ENCODE data around the gene FPGS. TPM values are rescaled to one million over a fixed set of nuclear protein-coding genes. Genes with fewer than 3 reads are reported as not detected.

Gene FPGS
- total RNA-seq, 1 experiment from 2014 or later: 70.6 TPM

DNA sequence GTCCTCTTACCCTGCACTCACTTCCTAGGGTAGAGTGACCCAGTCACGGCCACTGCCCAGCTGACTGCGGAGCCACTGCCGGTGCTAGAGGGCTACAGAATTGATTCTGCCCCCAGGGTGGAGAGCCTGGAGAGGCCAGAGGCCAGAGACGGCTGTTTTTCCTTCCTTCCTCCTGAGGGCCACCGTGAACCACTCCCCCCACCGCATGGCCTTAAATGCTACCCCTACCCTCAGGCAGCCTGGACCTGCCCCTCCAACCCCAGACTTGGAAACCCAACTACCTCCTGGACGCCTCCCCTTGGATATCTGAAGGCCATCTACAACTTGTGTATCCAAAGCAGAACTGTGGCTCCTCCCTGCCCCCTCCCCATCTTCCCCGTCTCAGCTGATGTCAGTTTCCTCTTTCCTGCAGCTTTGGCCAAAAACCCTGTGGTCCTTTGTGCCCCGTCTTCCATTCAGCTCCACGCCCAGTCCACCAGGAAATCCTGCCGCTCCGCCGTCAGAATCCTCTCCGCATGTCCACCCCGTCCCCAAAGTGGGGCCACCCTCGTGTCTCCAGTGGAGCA, 40.5 kb upstream of the FPGS start:
- RAD21 ChIA-PET (ENCODE audit: low non-redundant PET in 1 of 2, low total read pairs in 2 of 2, uncharacterized antibody in 2 of 2, unreplicated experiment in 2 of 2): no interaction called here
- H3K4me1 ChIP-seq (ENCODE audit: control insufficient read depth in 1 of 2, insufficient read depth in 2 of 2, low read length in 2 of 2): no peaks in the 10 kb centered on the region
- no peaks in the 10 kb centered on the region for H3K36me3 ChIP-seq (ENCODE audit: control insufficient read depth in 1 of 2, insufficient read depth in 2 of 2, low read length in 2 of 2)
- H3K4me2 ChIP-seq (ENCODE audit: low read length): no peak overlapping the region
- H2AFZ ChIP-seq (ENCODE audit: low read depth, low read length, poor library complexity, severe bottlenecking): no peak overlapping the region
- intact Hi-C loops (cut with micrococcal nuclease): no loop called here
- H3K27ac ChIP-seq (ENCODE audit: low read depth, low read length): no peak overlapping the region
- no TSS peak for BruUV-seq (replicated peaks)
- ATAC-seq: no peak
- H3K9me3 ChIP-seq (ENCODE audit: control insufficient read depth in 1 of 2, insufficient read depth in 1 of 2, low read depth in 1 of 2, low read length in 2 of 2): no peaks in the 10 kb centered on the region
- DNase-seq (ENCODE audit: low read depth, low spot score): no peak
- no peaks in the 10 kb centered on the region; the same call in 1 of the 2 replicates for H3K27me3 ChIP-seq (ENCODE audit: insufficient read depth, low read length)
- H3K9me2 ChIP-seq (ENCODE audit: insufficient read depth): no peaks in the 10 kb centered on the region
- no peak overlapping the region for H3K9ac ChIP-seq (ENCODE audit: low read length)
- no peak overlapping the region for H3K4me3 ChIP-seq (replicated peaks in 1 of 2; ENCODE audit: low read depth in 1 of 2, low read length in 2 of 2)
- H3K79me2 ChIP-seq (ENCODE audit: insufficient read depth, low read length): no peaks in the 10 kb centered on the region
- H4K20me1 ChIP-seq (ENCODE audit: insufficient read depth): no peaks in the 10 kb centered on the region
- TF ChIP-seq POLR2AphosphoS5 (IDR thresholded peaks at IDR 0.05; ENCODE audit: low read depth, low read length): no peak
- TF ChIP-seq YY1 (IDR thresholded peaks at IDR 0.05; ENCODE audit: extremely low read depth, insufficient replicate concordance, low read depth, low read length): no peak
- TF ChIP-seq, protein P1, sequence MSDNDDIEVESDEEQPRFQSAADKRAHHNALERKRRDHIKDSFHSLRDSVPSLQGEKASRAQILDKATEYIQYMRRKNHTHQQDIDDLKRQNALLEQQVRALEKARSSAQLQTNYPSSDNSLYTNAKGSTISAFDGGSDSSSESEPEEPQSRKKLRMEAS (IDR thresholded peaks at IDR 0.05): no peak
- TF ChIP-seq EZH2 (IDR thresholded peaks at IDR 0.05): no peak
- no peak for TF ChIP-seq TCF7L2 (IDR thresholded peaks at IDR 0.05; ENCODE audit: borderline replicate concordance, extremely low read depth, insufficient read depth, insufficient read length)
- no peak for TF ChIP-seq ZFX (IDR thresholded peaks at IDR 0.05)
- no peak for TF ChIP-seq EGR1 (IDR thresholded peaks at IDR 0.05; ENCODE audit: low read depth)
- CTCF ChIA-PET: no interaction called here
- POLR2A ChIA-PET: no interaction called here

DNA sequence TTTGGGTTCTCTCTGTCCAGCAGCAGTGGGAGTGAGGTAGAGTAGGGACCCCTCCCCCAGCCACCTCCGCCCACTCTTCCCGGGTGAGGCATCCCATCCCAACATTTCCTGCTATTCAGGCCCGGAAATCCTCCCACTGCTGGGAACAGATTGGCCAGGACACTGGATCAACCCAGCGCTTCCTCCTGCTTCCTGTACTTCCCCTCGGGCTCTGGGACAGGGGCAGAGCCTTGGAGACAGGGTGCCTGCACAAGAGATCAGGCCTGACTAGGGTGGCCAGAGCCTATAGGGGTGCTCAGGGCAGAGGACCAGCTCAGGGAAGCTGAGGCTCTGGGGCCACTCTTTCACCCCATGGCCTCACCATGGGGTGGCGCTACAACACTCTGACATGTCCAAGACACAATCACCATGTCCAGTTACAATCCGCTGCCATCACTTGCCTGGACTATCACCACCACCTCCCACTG, 38.7 kb upstream of the FPGS start:
- DNase-seq (ENCODE audit: low read depth, low spot score) (no peak), ATAC-seq (peak; percentile 80)
- H3K36me3 ChIP-seq (ENCODE audit: control insufficient read depth in 1 of 2, insufficient read depth in 2 of 2, low read length in 2 of 2): no peaks in the 10 kb centered on the region
- no peak overlapping the region for H2AFZ ChIP-seq (ENCODE audit: low read depth, low read length, poor library complexity, severe bottlenecking)
- H3K4me1 ChIP-seq (ENCODE audit: control insufficient read depth in 1 of 2, insufficient read depth in 2 of 2, low read length in 2 of 2): no peaks in the 10 kb centered on the region
- H3K9me3 ChIP-seq (ENCODE audit: control insufficient read depth in 1 of 2, insufficient read depth in 1 of 2, low read depth in 1 of 2, low read length in 2 of 2): no peaks in the 10 kb centered on the region
- CTCF ChIA-PET: interaction anchor here (0.6 to 1.6 kb wide), 6 partner anchors 20 to 180 kb away, joined by 3 to 9 read pairs (median 4); partner anchors contain the start of genes CDK9 and TOR2A
- no TSS peak for BruUV-seq (replicated peaks)
- no peaks in the 10 kb centered on the region; the same call in 1 of the 2 replicates for H3K27me3 ChIP-seq (ENCODE audit: insufficient read depth, low read length)
- no peaks in the 10 kb centered on the region for H3K9me2 ChIP-seq (ENCODE audit: insufficient read depth)
- no peaks in the 10 kb centered on the region for H3K79me2 ChIP-seq (ENCODE audit: insufficient read depth, low read length)
- intact Hi-C loops (cut with micrococcal nuclease): loop anchor here (1.0 kb wide), 1 partner anchor 61 kb away; no protein-coding TSS in a partner anchor
- POLR2A ChIA-PET: interaction anchor here (0.9 kb wide), 1 partner anchor 106 kb away, joined by 3 read pairs; no protein-coding TSS in a partner anchor
- no peak overlapping the region for H3K4me3 ChIP-seq (replicated peaks in 1 of 2; ENCODE audit: low read depth in 1 of 2, low read length in 2 of 2)
- H3K4me2 ChIP-seq (ENCODE audit: low read length): no peak overlapping the region
- no peak overlapping the region for H3K9ac ChIP-seq (ENCODE audit: low read length)
- RAD21 ChIA-PET (ENCODE audit: low non-redundant PET in 1 of 2, low total read pairs in 2 of 2, uncharacterized antibody in 2 of 2, unreplicated experiment in 2 of 2): interaction anchor here in 1 of 2 experiments (0.9 to 1.2 kb wide), 2 partner anchors 20 to 106 kb away, joined by 3 read pairs; no protein-coding TSS in a partner anchor
- H3K27ac ChIP-seq (ENCODE audit: low read depth, low read length): no peak overlapping the region
- H4K20me1 ChIP-seq (ENCODE audit: insufficient read depth): no peaks in the 10 kb centered on the region
- no peak for TF ChIP-seq CBX3 (IDR thresholded peaks at IDR 0.05; ENCODE audit: low read depth)
- no peak for TF ChIP-seq SIN3A (IDR thresholded peaks at IDR 0.05; ENCODE audit: low read depth)
- no peak for TF ChIP-seq FOSL1 (IDR thresholded peaks at IDR 0.05; ENCODE audit: low read depth)
- no peak for TF ChIP-seq EZH2phosphoT487 (IDR thresholded peaks at IDR 0.05; ENCODE audit: borderline replicate concordance)
- TF ChIP-seq, protein P2, sequence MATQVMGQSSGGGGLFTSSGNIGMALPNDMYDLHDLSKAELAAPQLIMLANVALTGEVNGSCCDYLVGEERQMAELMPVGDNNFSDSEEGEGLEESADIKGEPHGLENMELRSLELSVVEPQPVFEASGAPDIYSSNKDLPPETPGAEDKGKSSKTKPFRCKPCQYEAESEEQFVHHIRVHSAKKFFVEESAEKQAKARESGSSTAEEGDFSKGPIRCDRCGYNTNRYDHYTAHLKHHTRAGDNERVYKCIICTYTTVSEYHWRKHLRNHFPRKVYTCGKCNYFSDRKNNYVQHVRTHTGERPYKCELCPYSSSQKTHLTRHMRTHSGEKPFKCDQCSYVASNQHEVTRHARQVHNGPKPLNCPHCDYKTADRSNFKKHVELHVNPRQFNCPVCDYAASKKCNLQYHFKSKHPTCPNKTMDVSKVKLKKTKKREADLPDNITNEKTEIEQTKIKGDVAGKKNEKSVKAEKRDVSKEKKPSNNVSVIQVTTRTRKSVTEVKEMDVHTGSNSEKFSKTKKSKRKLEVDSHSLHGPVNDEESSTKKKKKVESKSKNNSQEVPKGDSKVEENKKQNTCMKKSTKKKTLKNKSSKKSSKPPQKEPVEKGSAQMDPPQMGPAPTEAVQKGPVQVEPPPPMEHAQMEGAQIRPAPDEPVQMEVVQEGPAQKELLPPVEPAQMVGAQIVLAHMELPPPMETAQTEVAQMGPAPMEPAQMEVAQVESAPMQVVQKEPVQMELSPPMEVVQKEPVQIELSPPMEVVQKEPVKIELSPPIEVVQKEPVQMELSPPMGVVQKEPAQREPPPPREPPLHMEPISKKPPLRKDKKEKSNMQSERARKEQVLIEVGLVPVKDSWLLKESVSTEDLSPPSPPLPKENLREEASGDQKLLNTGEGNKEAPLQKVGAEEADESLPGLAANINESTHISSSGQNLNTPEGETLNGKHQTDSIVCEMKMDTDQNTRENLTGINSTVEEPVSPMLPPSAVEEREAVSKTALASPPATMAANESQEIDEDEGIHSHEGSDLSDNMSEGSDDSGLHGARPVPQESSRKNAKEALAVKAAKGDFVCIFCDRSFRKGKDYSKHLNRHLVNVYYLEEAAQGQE (IDR thresholded peaks at IDR 0.05; ENCODE audit: low read depth): no peak
- no peak for TF ChIP-seq YY1 (IDR thresholded peaks at IDR 0.05; ENCODE audit: extremely low read depth, insufficient replicate concordance, low read depth, low read length)
- TF ChIP-seq, protein P3, sequence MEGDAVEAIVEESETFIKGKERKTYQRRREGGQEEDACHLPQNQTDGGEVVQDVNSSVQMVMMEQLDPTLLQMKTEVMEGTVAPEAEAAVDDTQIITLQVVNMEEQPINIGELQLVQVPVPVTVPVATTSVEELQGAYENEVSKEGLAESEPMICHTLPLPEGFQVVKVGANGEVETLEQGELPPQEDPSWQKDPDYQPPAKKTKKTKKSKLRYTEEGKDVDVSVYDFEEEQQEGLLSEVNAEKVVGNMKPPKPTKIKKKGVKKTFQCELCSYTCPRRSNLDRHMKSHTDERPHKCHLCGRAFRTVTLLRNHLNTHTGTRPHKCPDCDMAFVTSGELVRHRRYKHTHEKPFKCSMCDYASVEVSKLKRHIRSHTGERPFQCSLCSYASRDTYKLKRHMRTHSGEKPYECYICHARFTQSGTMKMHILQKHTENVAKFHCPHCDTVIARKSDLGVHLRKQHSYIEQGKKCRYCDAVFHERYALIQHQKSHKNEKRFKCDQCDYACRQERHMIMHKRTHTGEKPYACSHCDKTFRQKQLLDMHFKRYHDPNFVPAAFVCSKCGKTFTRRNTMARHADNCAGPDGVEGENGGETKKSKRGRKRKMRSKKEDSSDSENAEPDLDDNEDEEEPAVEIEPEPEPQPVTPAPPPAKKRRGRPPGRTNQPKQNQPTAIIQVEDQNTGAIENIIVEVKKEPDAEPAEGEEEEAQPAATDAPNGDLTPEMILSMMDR (IDR thresholded peaks at IDR 0.05 in 2 of 3, conservative IDR thresholded peaks at IDR 0.05 in 1 of 3; ENCODE audit: borderline replicate concordance in 1 of 3, insufficient read depth in 1 of 3, low read depth in 2 of 3, low read length in 2 of 3): peak; percentile 48 to 67 (median 55)
- peak; percentile 68 for TF ChIP-seq RAD21 (IDR thresholded peaks at IDR 0.05; ENCODE audit: low read depth)
